ENCODE data around the gene DENND4B.

The DENND4B gene

DNA sequence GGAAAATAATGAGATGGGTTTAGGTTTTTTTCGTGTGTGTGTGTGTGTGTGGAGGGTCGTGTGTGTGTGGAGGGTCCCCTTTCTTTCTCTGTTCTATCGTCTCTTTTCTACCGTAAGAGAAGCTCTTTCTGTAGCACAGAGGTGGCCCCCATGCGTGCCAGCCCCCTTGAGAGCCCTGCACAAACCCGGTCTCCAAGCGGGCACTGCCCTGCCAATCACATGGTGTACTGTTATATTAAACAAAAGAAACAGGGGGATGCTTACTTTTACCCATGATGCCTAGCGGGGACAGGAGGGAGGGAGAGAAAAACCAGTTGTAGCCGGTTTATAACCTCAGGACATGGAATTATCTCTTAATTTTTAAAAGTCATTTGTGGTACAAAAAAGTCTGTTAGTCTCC lies 64.8 kb downstream of the DENND4B start:
- DNase-seq (ENCODE audit: low spot score) = peak; percentile 64

DNA sequence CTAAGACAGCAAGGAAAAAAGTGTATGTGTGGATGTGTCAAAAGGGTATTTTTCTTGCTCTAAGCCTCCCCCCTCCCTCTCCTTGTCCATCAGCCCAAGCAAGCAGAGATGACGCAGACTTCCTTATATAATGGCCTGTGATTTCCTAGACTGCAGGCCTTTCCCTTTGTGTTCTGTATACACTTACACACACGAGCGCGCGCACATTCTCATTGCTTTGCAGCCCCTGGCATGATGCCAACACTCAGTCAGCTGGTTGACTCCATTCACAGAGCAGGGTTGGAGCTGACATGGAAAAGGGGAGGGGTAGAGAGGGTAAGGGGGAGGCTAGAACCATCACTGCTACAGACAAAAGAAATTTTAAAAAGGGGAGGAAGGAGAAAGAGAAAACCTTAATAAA lies 65.6 kb downstream of the DENND4B start:
- DNase-seq (ENCODE audit: low spot score) = peak; percentile 90

DNA sequence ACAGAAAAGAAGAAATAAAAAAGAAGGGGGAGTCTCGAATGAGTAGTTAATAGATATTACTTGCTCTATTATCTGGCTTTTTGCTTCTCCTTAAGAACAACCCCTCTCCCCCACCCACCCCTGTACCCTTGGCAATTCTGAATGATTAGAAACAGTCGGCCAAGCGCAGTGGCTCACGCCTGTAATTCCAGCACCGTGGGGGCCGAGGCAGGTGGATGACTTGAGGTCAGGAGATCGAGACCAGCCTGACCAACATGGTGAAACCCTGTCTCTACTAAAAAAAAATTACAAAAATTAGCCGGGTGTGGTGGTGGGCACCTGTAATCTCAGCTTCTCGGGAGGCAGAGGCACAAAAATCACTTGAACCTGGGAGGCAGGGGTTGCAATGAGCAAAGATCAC lies 66.5 kb downstream of the DENND4B start:
- DNase-seq (ENCODE audit: low spot score) = no peak
